Measurements from ENCODE around the gene FAM47E. TPM values are rescaled to one million over a fixed set of nuclear protein-coding genes. Genes with fewer than 3 reads are reported as not detected.

FAM47E gene
- total RNA-seq, 1 donor from 2014 or later = 4.3 TPM

Other genes with a start within 250 kb of the FAM47E start
- 1.4 TPM for gene CXCL9, start 244.2 kb upstream of the FAM47E start, total RNA-seq (ENCODE audit: insufficient read depth, low replicate concordance)
- gene CXCL10, start 228.2 kb upstream of the FAM47E start, total RNA-seq (ENCODE audit: insufficient read depth, low replicate concordance) = not detected
- gene CXCL11, start 215.7 kb upstream of the FAM47E start, total RNA-seq (ENCODE audit: insufficient read depth, low replicate concordance) = 0.96 TPM
- 0.48 TPM for gene ART3, start 177.0 kb upstream of the FAM47E start, total RNA-seq (ENCODE audit: insufficient read depth, low replicate concordance)
- gene NUP54, start 103.3 kb upstream of the FAM47E start, total RNA-seq (ENCODE audit: insufficient read depth, low replicate concordance) = 96.3 TPM
- 173 TPM for gene SCARB2, start 37.9 kb upstream of the FAM47E start, total RNA-seq (ENCODE audit: insufficient read depth, low replicate concordance)
- gene STBD1, start 55.0 kb downstream of the FAM47E start, total RNA-seq (ENCODE audit: insufficient read depth, low replicate concordance) = 29.1 TPM
- 2.9 TPM for gene CCDC158, start 169.4 kb downstream of the FAM47E start, total RNA-seq (ENCODE audit: insufficient read depth, low replicate concordance)
- gene SHROOM3, start 183.5 kb downstream of the FAM47E start, total RNA-seq (ENCODE audit: insufficient read depth, low replicate concordance) = 33.2 TPM

All from umbilical cord (tissue), 1 donor.